GM20431 (cell line): ENCODE measurements around the gene RECQL.
"Not testable (repeated sequence)": the region's sequence is repeated elsewhere in the genome, so short reads cannot be mapped to it uniquely, and the experiment has no call there.

Experiments used
- in situ Hi-C: fragments of 300-500 bp; cut with MseI, MboI; formaldehyde crosslinking; loops from one replicate; pipeline ENCODE4 v1.15.0; 2020; ENCODE audit warnings: low sequenced_read_pairs; ENCODE audit not compliant: unreplicated experiment

RECQL gene

GRCh38 chr12:21434699-21435098 lies 66.7 kb downstream of the RECQL start:
- in situ Hi-C loops, result no loop called here

GRCh38 chr12:21433525-21433924 lies 67.9 kb downstream of the RECQL start:
- in situ Hi-C loops, result no loop called here

GRCh38 chr12:21429994-21430393 lies 71.4 kb downstream of the RECQL start:
- in situ Hi-C loops, result no loop called here

GRCh38 chr12:21428241-21428640 lies 73.2 kb downstream of the RECQL start:
- in situ Hi-C loops, result no loop called here

GRCh38 chr12:21419009-21419699 lies 82.3 kb downstream of the RECQL start:
- in situ Hi-C loops, result not testable (repeated sequence)
